DOHH2 (cell line): ENCODE data around the gene MADCAM1.

Source experiments
- CTCF ChIP-seq: fragments of 200-600 bp; sonication (generic); IDR thresholded peaks from one replicate; pipeline ENCODE4 v1.5.1; 2014; ENCODE audit warnings: antibody characterized with exemption, mild to moderate bottlenecking, low read depth, low read length; ENCODE audit not compliant: poor library complexity, severe bottlenecking
- EZH2phosphoT487 ChIP-seq: fragments of 200-600 bp; sonication (generic); IDR thresholded peaks from 2 replicates; pipeline ENCODE4 v1.6.1; 2017; ENCODE audit warnings: borderline replicate concordance, mild to moderate bottlenecking, antibody characterized with exemption, low read length, moderate library complexity, mixed read lengths

- no peak for TF ChIP-seq CTCF
- TF ChIP-seq EZH2phosphoT487: no peak
Observed at GRCh38 chr19:485583-486236, 10.6 kb upstream of the MADCAM1 start.
